Skeletal muscle tissue (tissue), 4 donors: ENCODE data around the gene CCDC57. TPM values are rescaled to one million over a fixed set of nuclear protein-coding genes. Genes with fewer than 3 reads are reported as not detected.
A peak's percentile ranks its signal among the peaks of the same experiment; 100 is the strongest.

Source experiments
- H3K27ac ChIP-seq: one replicate; pipeline ENCODE4 v1.7.0; 2013; ENCODE audit warnings: mild to moderate bottlenecking, low read depth, low read length, inconsistent platforms
- H3K27me3 ChIP-seq, 3 donors: one replicate each; pipeline ENCODE4 v1.7.0; 2013; ENCODE audit warnings: low read length in 3 of 3; ENCODE audit not compliant: control insufficient read depth in 3 of 3, insufficient read depth in 3 of 3
- H3K36me3 ChIP-seq, 3 donors: one replicate each; pipeline ENCODE4 v1.7.0; 2013; ENCODE audit warnings: low read length in 3 of 3; ENCODE audit not compliant: control insufficient read depth in 3 of 3, insufficient read depth in 3 of 3
- H3K4me1 ChIP-seq, 3 donors: one replicate each; pipeline ENCODE4 v1.7.0; 2013; ENCODE audit warnings: low read length in 3 of 3, mild to moderate bottlenecking in 3 of 3; ENCODE audit not compliant: control insufficient read depth in 3 of 3, insufficient read depth in 3 of 3
- H3K4me3 ChIP-seq, 3 donors: one replicate each; pipeline ENCODE4 v1.7.0; 2013; ENCODE audit warnings: low read length in 3 of 3
- H3K9ac ChIP-seq, 3 donors: one replicate each; pipeline ENCODE4 v1.7.0; 2013; ENCODE audit warnings: low read length in 3 of 3, mild to moderate bottlenecking in 3 of 3, moderate library complexity in 2 of 3, low read depth in 1 of 3
- H3K9me3 ChIP-seq, 3 donors: one replicate each; pipeline ENCODE4 v1.7.0; 2013; ENCODE audit warnings: low read length in 3 of 3; ENCODE audit not compliant: control insufficient read depth in 3 of 3
- total RNA-seq: library from RNA; depleted of rRNA; stranded (reverse); fragments of >200 nt; gene quantifications from one replicate; pipeline ENCODE4 v1.2.3, GENCODE V29; 2014
- donor health status: Osteomylitis.

The CCDC57 gene
- total RNA-seq, 1 donor from 2014 or later: 11.5 TPM

- Histone ChIP-seq H3K27ac (no peak overlapping the region), H3K9ac (no peak overlapping the region), H3K27me3 (no peaks in the 10 kb centered on the region), H3K4me3 (no peak overlapping the region), H3K9me3 (no peaks in the 10 kb centered on the region), H3K4me1 (peaks cover 0 to 5% (median 4%) of the 10 kb centered on the region in 3 donors), H3K36me3 (peaks cover 68 to 76% (median 71%) of the 10 kb centered on the region in 3 donors)
Observed at GRCh38 chr17:82253179-82253544, 40.5 kb upstream of the CCDC57 start.

- Histone ChIP-seq H3K36me3 (peaks cover 71 to 78% (median 76%) of the 10 kb centered on the region in 3 donors), H3K27me3 (no peaks in the 10 kb centered on the region), H3K4me1 (peaks cover 0 to 9% (median 4%) of the 10 kb centered on the region in 3 donors), H3K4me3 (no peak overlapping the region), H3K9me3 (no peaks in the 10 kb centered on the region), H3K9ac (no peak overlapping the region), H3K27ac (no peak overlapping the region)
Observed at GRCh38 chr17:82252511-82253178, 40.0 kb upstream of the CCDC57 start.

GRCh38 chr17:82250868-82251500, 38.3 kb upstream of the CCDC57 start:
- no peaks in the 10 kb centered on the region for H3K27me3 ChIP-seq
- H3K4me3 ChIP-seq: no peak overlapping the region
- no peak overlapping the region for H3K9ac ChIP-seq
- H3K9me3 ChIP-seq: no peaks in the 10 kb centered on the region
- H3K27ac ChIP-seq: no peak overlapping the region
- peaks cover 16 to 22% (median 17%) of the 10 kb centered on the region in 3 donors for H3K4me1 ChIP-seq
- peaks cover 74 to 77% (median 76%) of the 10 kb centered on the region in 3 donors for H3K36me3 ChIP-seq

GRCh38 chr17:82249896-82250581, 37.4 kb upstream of the CCDC57 start:
- no peak overlapping the region for H3K27ac ChIP-seq
- H3K9ac ChIP-seq: peak overlapping the region in 1 of 3 donors; percentile 33
- H3K4me1 ChIP-seq: peaks cover 23 to 28% (median 24%) of the 10 kb centered on the region in 3 donors
- H3K9me3 ChIP-seq: no peaks in the 10 kb centered on the region
- no peak overlapping the region for H3K4me3 ChIP-seq
- H3K27me3 ChIP-seq: no peaks in the 10 kb centered on the region
- H3K36me3 ChIP-seq: peaks cover 74 to 78% (median 77%) of the 10 kb centered on the region in 3 donors

GRCh38 chr17:82248815-82249674, 36.4 kb upstream of the CCDC57 start:
- Histone ChIP-seq H3K27me3 (no peaks in the 10 kb centered on the region), H3K9ac (no peak overlapping the region), H3K9me3 (no peaks in the 10 kb centered on the region), H3K36me3 (peaks cover 84 to 88% (median 87%) of the 10 kb centered on the region in 3 donors), H3K27ac (no peak overlapping the region), H3K4me3 (no peak overlapping the region), H3K4me1 (peaks cover 23 to 28% (median 24%) of the 10 kb centered on the region in 3 donors)

GRCh38 chr17:82247856-82248671, 35.4 kb upstream of the CCDC57 start:
- no peak overlapping the region for H3K27ac ChIP-seq
- no peaks in the 10 kb centered on the region for H3K9me3 ChIP-seq
- H3K27me3 ChIP-seq: no peaks in the 10 kb centered on the region
- no peak overlapping the region for H3K4me3 ChIP-seq
- H3K36me3 ChIP-seq: peaks cover 88 to 93% (median 91%) of the 10 kb centered on the region in 3 donors
- peaks cover 29 to 38% (median 34%) of the 10 kb centered on the region in 3 donors for H3K4me1 ChIP-seq
- peak overlapping the region in 1 of 3 donors; percentile 8 for H3K9ac ChIP-seq

- Histone ChIP-seq H3K9ac (peak overlapping the region in 2 of 3 donors; percentile 61 to 66), H3K4me1 (peaks cover 37 to 45% (median 42%) of the 10 kb centered on the region in 3 donors), H3K4me3 (peak overlapping the region in 1 of 3 donors; percentile 6), H3K36me3 (peaks cover 81 to 85% (median 84%) of the 10 kb centered on the region in 3 donors), H3K27me3 (no peaks in the 10 kb centered on the region), H3K9me3 (no peaks in the 10 kb centered on the region), H3K27ac (peak overlapping the region; percentile 72)
Observed at GRCh38 chr17:82247182-82247823, 34.7 kb upstream of the CCDC57 start.

- Histone ChIP-seq H3K36me3 (peaks cover 73 to 79% (median 79%) of the 10 kb centered on the region in 3 donors), H3K9ac (peak overlapping the region; percentile 11 to 66 (median 61)), H3K27ac (peak overlapping the region; percentile 72)
Observed at GRCh38 chr17:82246365-82247181, 33.9 kb upstream of the CCDC57 start.

More at GRCh38 chr17:82246365-82247181, 33.9 kb upstream of the CCDC57 start:
- Histone ChIP-seq H3K27me3 (no peaks in the 10 kb centered on the region), H3K4me1 (peaks cover 43 to 52% (median 49%) of the 10 kb centered on the region in 3 donors), H3K9me3 (no peaks in the 10 kb centered on the region), H3K4me3 (peak overlapping the region in 1 of 3 donors; percentile 6)
